D341Med (cell line): ENCODE measurements around the gene MYO3A.
"Not testable (repeated sequence)": the region's sequence is repeated elsewhere in the genome, so short reads cannot be mapped to it uniquely, and the experiment has no call there.

Experiments
- DNase-seq: peaks from one replicate; pipeline ENCODE4 v3.0.0; 2012; ENCODE audit warnings: low spot score

MYO3A gene

GRCh38 chr10:25974897-25975459, 40.9 kb downstream of the MYO3A start:
- no peak for DNase-seq

GRCh38 chr10:25978771-25979170, 44.7 kb downstream of the MYO3A start:
- no peak for DNase-seq

GRCh38 chr10:25982107-25982506, 48.1 kb downstream of the MYO3A start:
- no peak for DNase-seq

- no peak for DNase-seq
Observed at GRCh38 chr10:25988583-25988982, 54.6 kb downstream of the MYO3A start.

GRCh38 chr10:25989951-25990350, 55.9 kb downstream of the MYO3A start:
- no peak for DNase-seq

- no peak for DNase-seq
Observed at GRCh38 chr10:25999295-25999981, 65.4 kb downstream of the MYO3A start.

- DNase-seq = no peak
Observed at GRCh38 chr10:26000971-26001370, 66.9 kb downstream of the MYO3A start.

- not testable (repeated sequence) for DNase-seq
Observed at GRCh38 chr10:26002466-26002865, 68.4 kb downstream of the MYO3A start.

- no peak for DNase-seq
Observed at GRCh38 chr10:26015092-26015491, 81.1 kb downstream of the MYO3A start.

- no peak for DNase-seq
Observed at GRCh38 chr10:26022831-26023230, 88.8 kb downstream of the MYO3A start.

- DNase-seq = no peak
Observed at GRCh38 chr10:26024303-26024702, 90.3 kb downstream of the MYO3A start.

- DNase-seq = no peak
Observed at GRCh38 chr10:26025523-26025922, 91.5 kb downstream of the MYO3A start.

- DNase-seq = no peak
Observed at GRCh38 chr10:26029858-26030257, 95.8 kb downstream of the MYO3A start.

GRCh38 chr10:26031300-26031699, 97.3 kb downstream of the MYO3A start:
- DNase-seq = no peak

GRCh38 chr10:26043469-26043868, 109.4 kb downstream of the MYO3A start:
- DNase-seq = no peak

- DNase-seq = no peak
Observed at GRCh38 chr10:26044141-26044749, 110.2 kb downstream of the MYO3A start.

GRCh38 chr10:26046073-26046700, 112.2 kb downstream of the MYO3A start:
- DNase-seq = no peak

- no peak for DNase-seq
Observed at GRCh38 chr10:26048756-26049155, 114.7 kb downstream of the MYO3A start.

GRCh38 chr10:26052326-26052725, 118.3 kb downstream of the MYO3A start:
- no peak for DNase-seq

GRCh38 chr10:26057466-26057865, 123.4 kb downstream of the MYO3A start:
- DNase-seq = no peak

GRCh38 chr10:26064106-26064505, 130.1 kb downstream of the MYO3A start:
- no peak for DNase-seq

- DNase-seq = no peak
Observed at GRCh38 chr10:26067680-26068079, 133.7 kb downstream of the MYO3A start.

- not testable (repeated sequence) for DNase-seq
Observed at GRCh38 chr10:26080971-26081370, 146.9 kb downstream of the MYO3A start.
